GM10266 (cell line): ENCODE data around the gene SPATS1.

Experiments
- DNase-seq: peaks from one replicate; pipeline ENCODE4 v3.0.0; 2012; ENCODE audit errors: extremely low spot score
- TF ChIP-seq, protein P1 (sequence below): IDR thresholded peaks from 2 replicates; pipeline ENCODE4 v1.5.1; 2012; ENCODE audit warnings: mild to moderate bottlenecking, low read depth; ENCODE audit not compliant: control insufficient read depth, insufficient read depth; ENCODE audit errors: missing control alignments

SPATS1 gene

DNA sequence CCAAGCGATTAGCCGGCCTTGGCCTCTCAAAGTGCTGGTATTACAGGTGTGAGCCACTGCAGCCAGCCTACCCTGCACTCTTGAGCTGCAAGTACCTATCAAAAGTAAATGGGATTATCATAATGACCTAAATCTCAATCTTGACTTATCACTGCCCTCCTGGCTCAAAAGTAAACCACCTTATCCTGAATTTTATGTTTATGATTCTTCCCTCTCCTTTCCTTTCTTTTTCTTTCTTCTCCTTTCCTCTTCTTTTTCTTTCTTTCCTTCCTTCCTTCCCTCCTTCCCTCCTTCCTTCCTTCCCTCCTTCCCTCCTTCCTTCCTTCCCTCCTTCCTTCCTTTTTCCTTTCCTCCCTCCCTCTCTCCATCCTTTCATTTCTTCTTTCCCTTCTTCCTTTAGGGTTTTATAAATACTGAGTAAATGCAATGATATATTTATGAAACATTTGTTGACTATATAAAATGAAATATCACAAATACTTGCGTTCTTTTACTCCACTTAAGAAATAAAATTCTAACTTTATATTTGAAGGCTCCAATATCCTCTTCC lies 21.0 kb downstream of the SPATS1 start:
- DNase-seq, result no peak
- TF ChIP-seq, protein P1, sequence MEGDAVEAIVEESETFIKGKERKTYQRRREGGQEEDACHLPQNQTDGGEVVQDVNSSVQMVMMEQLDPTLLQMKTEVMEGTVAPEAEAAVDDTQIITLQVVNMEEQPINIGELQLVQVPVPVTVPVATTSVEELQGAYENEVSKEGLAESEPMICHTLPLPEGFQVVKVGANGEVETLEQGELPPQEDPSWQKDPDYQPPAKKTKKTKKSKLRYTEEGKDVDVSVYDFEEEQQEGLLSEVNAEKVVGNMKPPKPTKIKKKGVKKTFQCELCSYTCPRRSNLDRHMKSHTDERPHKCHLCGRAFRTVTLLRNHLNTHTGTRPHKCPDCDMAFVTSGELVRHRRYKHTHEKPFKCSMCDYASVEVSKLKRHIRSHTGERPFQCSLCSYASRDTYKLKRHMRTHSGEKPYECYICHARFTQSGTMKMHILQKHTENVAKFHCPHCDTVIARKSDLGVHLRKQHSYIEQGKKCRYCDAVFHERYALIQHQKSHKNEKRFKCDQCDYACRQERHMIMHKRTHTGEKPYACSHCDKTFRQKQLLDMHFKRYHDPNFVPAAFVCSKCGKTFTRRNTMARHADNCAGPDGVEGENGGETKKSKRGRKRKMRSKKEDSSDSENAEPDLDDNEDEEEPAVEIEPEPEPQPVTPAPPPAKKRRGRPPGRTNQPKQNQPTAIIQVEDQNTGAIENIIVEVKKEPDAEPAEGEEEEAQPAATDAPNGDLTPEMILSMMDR, result no peak

DNA sequence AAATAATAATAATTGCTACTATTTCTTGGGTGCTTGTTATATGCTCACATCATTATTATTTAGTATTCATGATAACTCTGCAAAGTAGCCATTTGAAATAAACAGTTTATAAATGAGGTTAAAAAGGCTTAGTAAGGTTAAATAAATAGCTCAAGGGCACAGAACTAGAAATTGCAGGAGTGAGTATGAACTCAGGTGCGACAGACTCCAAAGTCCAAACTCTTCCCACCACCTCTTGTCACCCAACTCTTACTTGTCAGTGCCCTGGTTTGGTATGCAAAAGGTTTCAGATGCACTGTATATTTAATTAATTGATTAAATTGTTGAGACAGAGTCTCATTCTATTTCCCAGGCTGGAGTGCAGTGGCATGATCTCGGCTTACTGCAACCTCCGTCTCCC lies 24.3 kb downstream of the SPATS1 start:
- no peak for DNase-seq
- TF ChIP-seq, protein P1, result no peak

DNA sequence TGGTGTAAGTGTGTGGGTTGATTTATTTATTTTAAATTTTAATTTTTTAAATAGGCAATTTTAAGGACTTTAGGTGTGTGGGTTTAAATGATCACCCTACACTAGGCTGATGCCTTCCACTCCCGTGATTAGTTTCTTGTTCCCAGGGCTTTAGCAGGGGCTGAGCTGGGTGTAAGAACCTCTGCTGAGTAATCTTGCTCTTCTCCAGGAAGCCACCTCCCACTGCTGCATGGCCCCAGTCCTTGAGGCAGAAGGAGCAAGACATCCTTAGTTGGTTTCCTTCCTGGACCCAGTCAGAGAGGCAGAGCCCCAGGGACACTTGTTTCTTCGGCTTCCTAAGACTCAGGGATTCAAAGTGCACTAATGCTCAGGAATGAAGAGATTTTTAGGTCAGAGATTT lies 25.2 kb downstream of the SPATS1 start:
- no peak for DNase-seq
- TF ChIP-seq, protein P1, result no peak

DNA sequence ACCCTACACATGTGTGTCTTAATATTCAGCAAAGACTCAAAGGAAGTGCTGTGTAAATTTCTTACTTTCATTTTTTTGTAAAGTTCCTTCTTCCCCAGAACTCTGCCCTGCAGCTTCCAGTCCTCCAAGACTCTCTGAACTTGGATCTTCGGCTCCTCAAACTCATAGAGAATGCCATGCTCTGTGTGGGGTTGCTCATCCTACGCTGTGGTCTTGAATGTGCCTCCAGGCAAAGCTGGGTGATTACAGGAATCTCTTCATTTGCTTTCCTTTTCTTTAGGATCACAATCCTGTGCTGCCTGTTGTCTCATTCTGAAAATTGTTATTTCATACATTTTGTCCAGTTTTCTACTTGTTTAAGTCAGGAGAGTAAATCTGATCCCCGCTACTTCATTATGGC lies 30.6 kb downstream of the SPATS1 start:
- no peak for DNase-seq
- TF ChIP-seq, protein P1, result no peak

DNA sequence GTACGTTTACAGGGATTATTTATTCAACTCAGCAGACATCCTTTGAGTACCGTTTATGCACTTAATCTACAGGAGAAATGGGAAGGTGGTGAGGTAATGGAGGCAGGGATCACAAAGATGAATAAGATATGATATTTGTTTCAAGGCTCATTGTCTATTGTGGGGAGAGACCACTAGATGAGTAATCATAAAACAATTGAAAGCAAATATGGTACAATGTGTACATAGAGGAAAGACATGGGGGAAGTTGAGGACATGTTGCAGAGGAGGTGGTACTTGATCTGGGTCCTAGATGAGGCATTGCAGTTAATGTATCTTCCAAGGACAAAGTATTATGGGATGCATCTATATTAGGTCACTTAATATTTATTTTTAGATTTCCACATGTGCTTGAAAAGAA lies 31.3 kb downstream of the SPATS1 start:
- TF ChIP-seq, protein P1, result no peak
- DNase-seq, result no peak

DNA sequence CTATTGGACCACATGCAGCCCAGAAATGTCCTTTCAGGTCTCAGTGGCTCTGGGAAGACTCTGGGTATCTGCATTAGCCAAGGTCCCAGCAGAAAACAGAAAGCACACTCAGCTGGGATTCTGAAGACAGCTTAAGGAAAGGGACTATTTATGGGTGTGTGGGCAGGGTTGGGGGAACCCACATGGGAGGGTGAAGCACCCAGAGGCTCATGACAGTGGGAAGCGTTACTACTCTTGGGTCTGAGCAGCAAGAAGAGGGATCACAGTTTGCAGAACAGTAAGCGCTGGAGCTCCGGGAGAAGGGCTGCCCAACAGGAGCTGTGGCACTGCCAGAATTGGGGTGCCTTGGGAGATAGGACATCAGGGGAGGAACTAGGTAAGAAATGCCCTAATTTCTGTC lies 32.6 kb downstream of the SPATS1 start:
- no peak for DNase-seq

DNA sequence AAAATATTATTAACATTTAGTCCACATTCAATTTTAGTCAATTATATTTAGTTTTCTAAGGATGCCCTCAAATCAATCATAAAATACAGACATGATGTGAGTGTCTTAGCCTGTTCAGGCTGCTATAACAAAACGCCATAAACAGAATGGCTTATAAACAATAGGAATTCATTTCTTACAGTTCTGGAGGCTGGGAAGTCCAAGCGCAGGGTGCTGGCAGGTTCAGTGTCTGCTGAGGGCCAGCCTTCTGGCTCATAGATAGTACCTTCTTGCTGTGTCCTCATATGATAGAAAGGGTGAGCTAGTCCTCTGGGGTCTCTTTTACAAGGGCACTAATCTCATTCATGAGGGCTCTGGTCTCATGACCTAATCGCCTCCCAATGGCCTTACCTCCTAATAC lies 35.0 kb downstream of the SPATS1 start:
- DNase-seq, result no peak
- TF ChIP-seq, protein P1, result no peak

More for the DNA sequence above, 32.6 kb downstream of the SPATS1 start:
- TF ChIP-seq, protein P1, result no peak
